Stimulated activated CD8-positive, alpha-beta memory T cell treated with anti-CD3 and anti-CD28 coated beads, Interleukin-2, amount 100 ng/mL, for 1 hour (primary cell): ENCODE results near the gene E2F4.
A peak's percentile ranks its signal among the peaks of the same experiment; 100 is the strongest.

Experiments
- DNase-seq, 2 donors: peaks; one replicate each; pipeline ENCODE4 v3.0.0-alpha.2; 2020; ENCODE audit warnings: low read depth in 2 of 2

Gene E2F4

DNA sequence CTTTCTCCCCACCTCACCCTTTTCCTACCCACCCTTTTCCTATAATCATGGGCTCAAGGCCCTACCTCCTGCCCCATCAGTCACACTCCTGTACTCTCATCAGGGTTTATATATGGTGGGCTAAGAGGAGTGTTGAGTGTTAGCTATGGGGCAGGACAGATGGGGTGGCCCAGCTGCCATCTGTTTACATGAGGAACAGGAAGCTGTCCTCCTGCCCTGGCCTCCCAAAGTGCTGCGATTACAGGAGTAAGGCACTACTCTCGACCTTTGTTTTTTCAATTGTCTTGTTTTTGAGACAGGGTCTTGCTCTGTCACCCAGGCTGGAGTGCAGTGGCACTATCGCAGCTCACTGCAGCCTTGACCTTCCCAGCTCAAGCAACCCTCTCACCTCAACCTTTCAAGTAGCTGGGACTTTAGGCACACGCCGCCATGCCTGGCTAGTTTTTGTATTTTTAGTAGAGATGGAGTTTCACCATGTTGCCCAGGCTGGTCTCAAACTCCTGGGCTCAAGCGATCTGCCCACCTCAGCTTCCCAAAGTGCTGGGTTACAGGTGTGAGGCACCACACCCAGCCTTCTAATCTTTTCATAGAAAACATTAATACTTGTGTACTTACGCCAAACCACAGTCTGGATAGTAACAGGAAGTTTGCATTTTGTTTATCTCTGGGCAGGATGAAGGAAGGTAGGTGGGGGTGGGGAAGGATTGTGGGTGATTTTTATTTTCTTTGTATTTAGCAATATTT is 33.9 kb upstream of the E2F4 start:
- no peak for DNase-seq

DNA sequence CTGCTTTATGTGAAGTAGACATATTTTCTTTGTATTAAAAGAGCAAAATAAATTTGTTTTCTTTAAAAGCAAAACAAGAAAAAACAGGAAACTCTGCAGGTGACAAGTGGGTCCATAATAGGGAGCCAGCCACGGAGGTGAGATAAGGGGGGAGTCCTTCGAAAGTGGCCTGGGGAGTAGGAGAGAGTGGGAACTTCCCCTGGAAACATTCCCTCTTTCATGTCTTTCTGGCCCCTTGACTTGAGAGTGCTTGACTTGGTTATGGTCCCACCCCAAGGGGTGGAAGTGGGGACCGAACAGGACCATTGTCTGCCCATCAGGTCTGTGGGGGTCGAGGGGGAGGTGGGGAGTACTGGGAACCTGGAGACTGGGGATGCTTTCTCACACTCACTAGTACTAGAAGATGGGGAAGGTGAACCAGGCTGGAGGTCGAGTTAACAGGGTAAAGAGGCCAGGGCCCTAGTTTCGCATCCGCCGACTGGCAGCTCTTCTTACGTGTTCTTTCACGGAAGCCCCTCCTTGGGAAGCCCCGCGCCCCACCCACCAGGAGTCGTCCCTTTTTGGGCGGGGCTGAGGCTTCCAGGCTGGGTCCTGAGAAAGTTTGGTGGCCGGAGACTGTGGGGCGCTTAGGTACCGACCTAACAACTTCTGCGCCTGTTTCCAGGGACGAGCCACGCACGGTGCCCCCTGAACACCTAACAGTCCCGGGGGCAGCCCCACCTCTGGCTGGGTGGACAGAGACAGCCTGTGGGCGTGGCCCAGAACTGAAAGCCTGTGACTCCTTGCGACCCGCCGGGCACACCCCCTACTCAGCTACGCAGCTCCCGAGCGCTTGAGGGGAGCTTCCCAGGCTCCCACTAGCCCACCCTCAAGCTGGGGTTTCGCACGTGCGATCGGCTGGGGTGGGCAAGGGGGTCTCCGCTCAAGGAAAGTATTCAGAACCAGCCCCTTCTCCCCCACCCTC is 33.0 kb upstream of the E2F4 start:
- DNase-seq: peak; percentile 43 to 69

DNA sequence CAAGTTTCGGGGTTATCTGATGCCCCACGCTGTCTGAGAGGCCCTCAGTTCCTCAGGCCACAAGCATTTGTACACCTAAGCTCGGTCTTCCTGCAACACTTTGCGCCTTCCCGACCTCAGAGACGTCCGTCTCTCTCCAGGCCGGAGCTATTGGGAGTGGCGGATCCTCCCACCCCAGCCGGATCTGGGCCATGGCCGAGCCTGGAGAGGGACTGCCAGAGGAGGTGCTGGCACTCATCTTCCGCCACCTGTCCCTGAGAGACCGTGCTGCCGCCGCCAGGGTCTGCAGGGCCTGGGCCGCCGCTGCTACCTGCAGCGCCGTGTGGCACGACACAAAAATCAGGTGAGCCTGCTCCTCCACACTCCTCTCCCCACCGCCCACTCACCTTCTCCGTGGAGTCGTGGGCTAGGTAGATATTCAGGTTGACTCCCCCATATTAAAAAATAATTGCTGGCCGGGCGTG is 30.3 kb upstream of the E2F4 start:
- no peak for DNase-seq

DNA sequence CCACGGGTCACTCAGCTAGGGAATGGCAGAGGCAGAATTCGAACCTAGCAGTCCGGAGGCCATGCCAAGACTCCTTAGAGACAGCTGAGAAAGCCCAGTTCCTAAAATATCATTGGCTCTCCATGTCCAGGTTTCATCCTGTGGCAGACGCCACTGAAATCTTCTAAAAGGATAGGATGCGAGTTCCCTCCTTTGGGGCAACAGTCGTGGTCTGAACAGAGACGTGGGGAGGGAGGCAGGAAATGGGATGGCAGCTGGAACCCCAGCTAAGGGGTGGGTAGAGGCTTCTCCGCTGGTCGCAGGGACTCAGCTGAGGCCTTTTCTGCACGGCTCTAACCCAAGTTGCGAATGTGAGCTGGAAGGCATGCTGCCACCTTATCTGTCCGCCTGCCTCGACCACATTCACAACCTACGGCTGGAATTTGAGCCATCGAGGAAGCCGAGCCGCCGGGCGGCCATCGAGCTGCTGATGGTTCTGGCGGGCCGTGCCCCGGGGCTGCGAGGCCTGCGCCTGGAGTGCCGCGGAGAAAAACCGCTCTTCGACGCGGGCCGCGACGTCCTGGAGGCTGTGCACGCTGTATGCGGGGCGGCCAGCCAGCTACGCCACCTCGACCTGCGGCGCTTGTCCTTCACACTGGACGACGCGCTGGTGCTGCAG is 29.3 kb upstream of the E2F4 start:
- DNase-seq: no peak

DNA sequence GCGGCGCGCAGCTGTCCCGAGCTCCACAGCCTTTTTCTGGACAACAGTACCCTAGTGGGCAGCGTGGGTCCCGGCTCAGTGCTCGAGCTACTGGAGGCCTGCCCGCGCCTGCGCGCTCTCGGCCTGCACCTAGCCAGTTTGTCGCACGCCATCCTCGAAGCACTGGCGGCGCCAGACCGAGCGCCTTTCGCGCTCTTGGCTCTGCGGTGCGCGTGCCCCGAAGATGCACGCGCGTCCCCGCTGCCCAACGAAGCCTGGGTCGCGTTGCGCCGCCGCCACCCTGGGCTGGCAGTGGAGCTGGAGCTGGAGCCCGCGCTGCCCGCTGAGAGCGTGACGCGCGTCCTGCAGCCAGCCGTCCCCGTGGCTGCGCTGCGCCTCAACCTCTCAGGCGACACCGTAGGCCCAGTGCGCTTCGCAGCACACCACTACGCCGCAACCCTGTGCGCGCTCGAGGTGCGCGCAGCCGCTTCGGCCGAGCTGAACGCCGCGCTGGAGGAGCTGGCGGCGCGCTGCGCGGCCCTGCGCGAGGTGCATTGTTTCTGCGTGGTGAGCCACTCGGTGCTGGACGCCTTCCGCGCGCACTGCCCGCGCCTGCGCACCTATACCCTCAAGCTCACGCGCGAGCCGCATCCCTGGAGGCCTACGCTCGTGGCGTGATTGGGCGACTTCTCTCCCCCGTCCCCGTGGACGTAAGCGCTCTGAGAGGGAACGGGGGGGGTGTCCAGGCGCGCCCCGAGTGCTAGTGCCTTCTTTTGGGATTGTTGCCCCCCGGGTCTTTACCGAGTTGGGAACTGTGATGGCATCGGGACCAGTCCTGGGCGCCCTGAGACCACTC is 28.6 kb upstream of the E2F4 start:
- no peak for DNase-seq

DNA sequence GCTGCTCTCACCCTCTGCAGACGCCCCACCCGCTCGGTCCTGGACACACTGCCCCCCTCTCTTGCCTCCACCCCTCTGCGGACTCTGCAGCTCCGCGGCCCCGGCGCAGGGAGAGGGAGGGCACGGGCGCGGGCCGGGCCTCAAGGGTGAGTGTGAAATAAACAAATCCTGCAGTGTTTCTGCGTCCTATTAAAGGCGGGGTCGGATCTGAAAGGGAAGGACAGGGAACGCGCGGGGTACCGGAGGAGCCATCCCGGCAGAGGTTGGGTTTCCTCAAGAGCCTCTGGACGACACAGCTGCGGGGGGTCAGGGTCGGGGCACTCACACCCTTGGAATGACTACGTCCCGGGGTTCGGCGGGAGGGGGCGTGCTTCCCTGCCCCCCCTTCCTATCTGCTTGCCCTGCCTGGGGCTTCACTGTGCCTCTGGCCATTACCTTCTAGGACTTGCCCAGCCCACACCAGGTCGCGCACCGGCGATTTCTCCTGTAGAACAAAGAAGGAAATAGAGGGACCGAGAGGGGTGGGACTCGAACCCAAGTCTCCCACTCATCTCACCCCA is 27.9 kb upstream of the E2F4 start:
- no peak for DNase-seq

DNA sequence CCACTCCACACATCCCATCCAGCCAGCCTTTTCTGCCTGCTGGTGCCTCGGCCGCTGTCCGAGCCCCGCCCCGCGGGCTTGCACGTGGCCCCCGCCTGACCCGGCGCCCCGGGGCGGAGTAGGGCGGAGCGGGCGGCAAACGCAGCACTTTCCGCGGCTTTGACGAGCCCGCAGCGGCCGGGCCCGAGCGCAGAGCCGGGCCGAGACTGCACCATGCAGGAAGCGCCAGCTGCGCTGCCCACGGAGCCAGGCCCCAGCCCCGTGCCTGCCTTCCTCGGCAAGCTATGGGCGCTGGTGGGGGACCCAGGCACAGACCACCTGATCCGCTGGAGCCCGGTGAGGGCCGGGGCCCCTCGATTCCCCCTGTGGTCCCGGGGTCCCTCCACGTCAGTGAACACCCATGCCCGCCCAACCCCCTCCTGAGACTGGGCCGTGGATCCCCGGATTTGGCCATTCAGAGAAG is 27.3 kb upstream of the E2F4 start, which contains the start of gene HSF4:
HSF4 (plus strand) TSS at position 147 of the 463 bp plus-strand sequence; CDS start at position 214, 67 bp downstream.
- DNase-seq: no peak

DNA sequence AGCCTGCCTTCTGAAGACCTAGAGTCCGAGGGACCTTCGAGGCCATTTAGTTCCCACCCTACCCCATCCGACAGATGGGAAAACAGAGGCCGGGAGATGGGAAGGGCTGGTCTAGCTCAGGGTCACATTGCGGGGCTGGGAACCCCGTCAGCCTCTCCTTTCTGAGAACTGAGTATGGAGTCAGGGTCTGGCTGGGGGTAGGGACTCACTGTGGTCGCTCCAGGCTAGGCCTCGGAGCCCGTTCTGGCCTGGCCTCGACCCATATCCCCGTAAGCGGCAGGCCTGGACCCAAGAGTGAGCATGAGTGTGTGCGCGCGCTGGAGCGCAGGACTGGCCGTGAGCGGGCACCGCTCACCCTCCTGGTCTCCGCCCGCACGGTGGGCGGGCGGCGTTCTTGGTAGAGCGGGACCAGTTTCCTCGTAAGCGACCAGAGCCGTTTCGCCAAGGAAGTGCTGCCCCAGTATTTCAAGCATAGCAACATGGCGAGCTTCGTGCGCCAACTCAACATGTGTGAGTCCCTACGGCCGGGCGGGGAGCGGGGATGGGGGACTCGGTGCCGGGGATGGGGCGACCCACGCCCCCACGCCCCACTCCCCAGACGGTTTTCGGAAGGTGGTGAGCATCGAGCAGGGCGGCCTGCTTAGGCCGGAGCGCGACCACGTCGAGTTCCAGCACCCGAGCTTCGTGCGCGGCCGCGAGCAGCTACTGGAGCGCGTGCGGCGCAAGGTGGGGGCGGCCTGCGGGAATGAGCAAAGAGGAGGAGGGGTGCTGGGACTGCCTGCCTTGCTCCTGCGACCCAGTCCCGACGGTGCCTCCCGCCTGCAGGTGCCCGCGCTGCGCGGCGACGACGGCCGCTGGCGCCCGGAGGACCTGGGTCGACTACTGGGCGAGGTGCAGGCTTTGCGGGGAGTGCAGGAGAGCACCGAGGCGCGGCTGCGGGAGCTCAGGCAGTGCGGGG is 26.6 kb upstream of the E2F4 start:
- DNase-seq: no peak

DNA sequence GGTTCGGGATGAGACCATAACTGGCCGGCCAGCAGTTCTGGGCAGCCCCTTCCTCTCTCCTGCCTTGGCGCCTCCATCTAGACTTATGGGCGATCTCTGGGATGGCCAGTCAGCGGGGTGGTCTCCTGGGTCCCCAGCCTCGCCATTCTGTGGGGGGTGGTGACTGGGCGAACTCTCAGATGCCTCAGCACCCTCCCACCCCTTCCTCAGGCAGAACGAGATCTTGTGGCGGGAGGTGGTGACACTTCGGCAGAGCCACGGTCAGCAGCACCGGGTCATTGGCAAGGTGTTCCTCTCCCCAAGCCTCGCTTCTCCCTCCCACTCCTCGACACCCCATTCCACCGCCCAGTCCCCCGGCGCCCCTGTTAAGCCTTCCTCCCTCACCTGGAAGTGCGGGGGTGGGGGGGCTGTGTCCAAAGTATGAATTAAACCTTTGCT is 25.8 kb upstream of the E2F4 start:
- DNase-seq: no peak

DNA sequence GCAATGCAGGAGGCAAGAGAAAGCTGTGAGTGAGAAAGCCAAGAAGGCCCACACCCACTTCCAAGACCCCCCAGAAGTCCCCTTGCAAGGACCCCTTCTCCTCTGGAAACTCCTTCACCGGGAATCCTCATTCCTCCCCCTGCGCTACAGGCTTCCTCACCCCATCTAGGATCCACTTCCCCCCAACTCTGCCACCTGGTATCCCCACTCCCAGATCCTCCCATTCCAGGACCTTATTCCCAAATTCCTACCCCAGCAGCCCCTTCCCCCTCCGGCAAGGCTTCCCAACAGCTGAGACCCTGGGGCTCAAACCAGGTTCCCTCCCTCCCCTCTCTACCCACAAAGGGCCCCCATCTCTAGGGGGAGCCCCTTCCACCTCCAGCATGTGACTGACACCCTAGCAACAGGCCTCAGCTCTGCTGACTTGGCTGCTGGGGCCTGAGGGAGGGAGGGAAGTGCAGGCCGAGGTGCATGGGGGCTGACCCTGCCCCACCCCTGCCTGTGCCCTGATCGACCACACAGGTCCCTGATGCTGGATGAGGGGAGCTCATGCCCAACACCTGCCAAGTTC is 25.3 kb upstream of the E2F4 start:
- DNase-seq: no peak

DNA sequence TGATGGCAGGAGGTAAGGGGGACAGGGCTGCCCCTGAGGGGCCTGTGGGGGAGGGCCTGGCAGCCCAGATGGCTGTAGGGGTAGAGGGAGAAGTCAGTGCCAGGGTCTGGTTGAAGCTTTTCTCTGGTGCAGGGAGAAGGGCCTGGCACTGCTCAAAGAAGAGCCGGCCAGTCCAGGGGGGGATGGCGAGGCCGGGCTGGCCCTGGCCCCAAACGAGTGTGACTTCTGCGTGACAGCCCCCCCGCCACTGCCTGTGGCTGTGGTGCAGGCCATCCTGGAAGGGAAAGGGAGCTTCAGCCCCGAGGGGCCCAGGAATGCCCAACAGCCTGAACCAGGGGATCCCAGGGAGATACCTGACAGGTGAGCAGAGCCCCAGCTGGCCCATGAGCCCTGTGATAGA is 24.4 kb upstream of the E2F4 start:
- no peak for DNase-seq

DNA sequence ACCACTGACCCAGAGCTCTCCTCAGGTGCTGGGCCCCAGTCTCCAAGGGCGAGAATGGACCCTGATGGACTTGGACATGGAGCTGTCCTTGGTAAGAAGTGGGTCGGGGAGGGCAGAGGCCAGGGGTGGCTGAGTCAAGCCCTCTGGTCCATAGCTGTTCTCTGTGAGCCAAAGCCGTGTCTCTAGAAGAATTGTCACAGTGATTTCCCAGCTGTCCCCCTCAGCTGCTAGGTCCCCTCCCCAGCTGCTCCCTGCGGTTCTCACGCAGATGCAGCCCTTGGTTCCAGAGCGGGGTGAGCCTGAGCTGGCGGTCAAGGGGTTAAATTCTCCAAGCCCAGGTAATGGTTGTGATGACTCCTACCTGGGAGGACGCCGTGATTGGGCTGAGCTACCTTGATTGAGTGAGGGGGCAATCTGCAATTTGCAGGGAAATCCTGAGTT is 22.9 kb upstream of the E2F4 start:
- DNase-seq: no peak

DNA sequence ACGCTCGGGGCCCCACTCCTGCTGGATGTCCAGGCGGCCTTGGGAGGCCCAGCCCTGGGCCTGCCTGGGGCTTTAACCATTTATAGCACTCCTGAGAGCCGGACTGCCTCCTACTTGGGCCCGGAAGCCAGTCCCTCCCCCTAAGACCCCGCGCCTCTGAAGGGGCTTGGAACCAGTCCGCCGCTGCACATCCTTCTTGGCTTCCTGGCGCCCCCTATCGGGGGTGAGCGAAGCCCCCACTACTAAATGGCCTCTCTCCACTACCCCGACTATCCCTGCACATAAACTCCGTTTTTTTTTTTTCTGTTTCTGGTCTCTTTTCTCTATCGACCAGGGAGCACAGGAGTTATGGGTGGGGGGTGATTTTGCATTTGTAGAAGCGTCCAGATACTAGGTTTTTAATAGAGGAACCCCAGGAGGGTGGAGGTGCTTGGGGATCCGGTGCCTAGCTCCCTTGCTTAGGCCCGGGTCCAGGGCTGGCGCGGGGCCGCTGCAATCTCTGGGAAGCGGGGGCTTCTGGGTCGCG is 22.2 kb upstream of the E2F4 start:
- no peak for DNase-seq

DNA sequence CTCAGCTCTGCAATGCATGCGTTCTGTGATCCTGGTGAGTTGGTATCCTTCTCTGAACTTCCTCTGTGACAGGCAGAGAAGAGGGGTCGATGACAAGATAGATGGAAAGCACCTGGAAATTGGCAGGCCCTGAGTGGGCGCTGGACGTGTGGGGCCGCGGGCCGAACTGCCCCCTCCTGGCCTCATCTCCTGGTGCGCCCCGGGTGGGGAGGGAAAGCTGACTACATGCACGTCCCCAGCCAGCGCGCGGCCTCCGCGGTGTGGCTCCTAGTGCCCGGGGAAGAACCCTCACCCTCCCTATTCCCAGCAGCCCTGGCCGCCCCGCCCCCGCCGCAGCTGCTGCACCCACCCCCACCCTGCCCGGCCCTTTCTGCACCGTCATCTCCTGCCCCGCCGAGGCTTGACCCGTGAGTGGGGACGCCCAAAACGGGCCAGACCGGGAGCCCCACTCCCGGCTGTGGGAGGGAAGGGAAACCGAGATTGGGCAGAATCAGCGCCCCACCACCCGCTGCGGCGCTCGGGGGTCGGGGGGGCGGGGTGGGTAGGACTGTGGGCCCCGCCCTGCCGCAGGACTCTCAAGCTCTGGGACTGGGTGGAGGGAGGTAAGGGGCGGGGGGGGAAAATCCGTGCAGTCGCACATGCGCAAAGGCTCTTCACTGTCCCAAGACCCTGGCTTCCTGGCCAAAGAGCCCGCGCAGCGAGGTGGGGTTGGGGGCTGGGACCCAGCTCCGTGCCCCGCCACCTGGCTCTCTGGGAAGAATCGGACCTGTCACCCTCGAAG is 21.6 kb upstream of the E2F4 start, which contains the start of gene NOL3:
NOL3 (plus strand) TSS at position 371 of the 781 bp plus-strand sequence.
- no peak for DNase-seq

DNA sequence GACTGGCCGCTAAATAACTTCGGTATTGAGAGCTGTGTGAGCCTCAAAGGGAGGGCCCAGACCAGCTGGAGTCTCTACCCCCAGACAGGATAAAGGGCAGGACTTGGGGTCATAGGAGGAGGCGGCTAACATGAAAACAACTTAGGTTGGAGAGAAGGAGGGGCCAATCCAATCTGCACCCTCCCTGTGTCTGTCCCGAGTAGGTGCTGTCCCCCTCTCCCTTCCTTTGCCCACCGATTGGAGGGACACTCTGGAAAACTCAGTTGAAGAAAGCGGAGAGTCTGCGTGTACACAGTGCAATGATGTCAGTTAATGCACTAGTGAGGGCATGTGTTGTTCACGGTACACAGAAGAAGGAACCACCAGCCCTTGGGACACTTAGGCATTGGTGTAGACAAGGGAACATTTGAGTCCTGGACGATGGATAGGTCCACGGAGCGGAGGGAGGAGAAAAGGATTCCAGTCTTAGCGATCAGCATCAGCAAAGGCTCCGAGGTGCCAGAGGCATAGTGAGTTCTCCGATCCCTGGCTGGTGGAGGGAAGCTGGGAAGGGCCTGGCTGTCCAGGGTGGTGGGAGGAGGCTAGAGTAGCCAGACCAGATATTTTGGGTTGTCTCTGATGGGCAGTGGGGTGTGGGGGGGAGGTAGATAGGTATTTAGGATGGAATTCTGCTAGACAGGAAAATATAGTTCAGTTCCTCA is 20.9 kb upstream of the E2F4 start:
- DNase-seq: no peak

DNA sequence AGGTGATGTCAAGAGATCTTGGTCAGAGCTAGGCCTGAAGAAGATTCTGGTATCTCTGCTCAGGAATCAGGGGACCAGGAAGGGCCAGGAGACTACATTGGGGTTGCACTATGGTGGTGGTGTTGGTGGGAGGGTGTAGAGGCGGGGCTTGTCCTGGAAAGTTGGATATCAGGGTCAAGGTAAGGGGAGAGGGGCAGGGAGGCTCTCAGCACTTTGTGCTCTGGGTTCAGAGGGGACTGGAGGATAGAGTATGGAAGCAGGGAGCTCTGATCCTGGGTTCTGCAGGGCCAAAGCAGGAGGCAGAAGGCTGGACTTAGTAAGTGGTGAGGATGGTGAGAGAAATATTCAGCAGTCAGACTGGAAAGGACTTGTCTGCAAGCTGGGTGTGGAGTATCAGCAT is 18.6 kb upstream of the E2F4 start:
- DNase-seq: no peak
